WI38 (cell line): ENCODE results near the gene HPSE2.

Experiments
- H3K4me3 ChIP-seq: 2 replicates; pipeline ENCODE4 v1.5.1; 2011; ENCODE audit warnings: low read depth, mild to moderate bottlenecking, control low read depth, low read length
- CTCF ChIP-seq: IDR thresholded peaks from 2 replicates; pipeline ENCODE4 v1.5.1; 2012; ENCODE audit warnings: low read depth, mild to moderate bottlenecking, control low read depth, low read length

Gene HPSE2

GRCh38 chr10:98649170-98649569 lies 586.5 kb downstream of the HPSE2 start:
- no peak for TF ChIP-seq CTCF
- H3K4me3 ChIP-seq, result no peak overlapping the region

- H3K4me3 ChIP-seq, result no peak overlapping the region
- no peak for TF ChIP-seq CTCF
Measured at GRCh38 chr10:98646998-98647917, 588.4 kb downstream of the HPSE2 start.

GRCh38 chr10:98644466-98644865 lies 591.2 kb downstream of the HPSE2 start:
- TF ChIP-seq CTCF, result no peak

GRCh38 chr10:98642281-98642680 lies 593.4 kb downstream of the HPSE2 start:
- TF ChIP-seq CTCF, result no peak
- no peak overlapping the region for H3K4me3 ChIP-seq

More at GRCh38 chr10:98644466-98644865, 591.2 kb downstream of the HPSE2 start:
- no peak overlapping the region for H3K4me3 ChIP-seq

GRCh38 chr10:98638920-98639319 lies 596.7 kb downstream of the HPSE2 start:
- TF ChIP-seq CTCF, result no peak
- H3K4me3 ChIP-seq, result no peak overlapping the region

- TF ChIP-seq CTCF, result no peak
- no peak overlapping the region for H3K4me3 ChIP-seq
Measured at GRCh38 chr10:98636921-98637329, 598.7 kb downstream of the HPSE2 start.

GRCh38 chr10:98632456-98633150 lies 603.0 kb downstream of the HPSE2 start:
- TF ChIP-seq CTCF, result no peak

More at GRCh38 chr10:98632456-98633150, 603.0 kb downstream of the HPSE2 start:
- H3K4me3 ChIP-seq, result no peak overlapping the region
